Measurements from ENCODE around the gene RGP1.
A peak's percentile ranks its signal among the peaks of the same experiment; 100 is the strongest.

Gene RGP1

DNA sequence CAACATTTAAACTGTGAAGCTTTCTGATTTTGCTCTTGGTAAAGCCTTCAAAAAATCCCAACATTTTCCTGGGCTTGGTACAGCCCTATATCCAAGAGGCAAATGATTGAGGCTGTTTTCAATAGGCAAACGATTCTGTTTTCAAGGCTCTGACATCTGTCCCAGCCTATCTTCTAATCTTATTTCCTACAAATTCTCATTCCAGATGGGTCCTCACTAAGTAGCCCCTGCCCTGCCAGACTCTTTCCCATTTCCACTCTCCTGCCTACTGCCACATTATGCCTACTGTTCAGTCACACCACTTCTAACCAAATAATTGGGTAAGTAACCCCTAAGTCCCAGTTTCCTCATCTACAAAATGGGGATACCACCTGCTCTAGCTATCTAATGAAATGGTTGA, 3.5 kb upstream of the RGP1 start:
- Histone ChIP-seq H3K4me3 (ENCODE audit: severe bottlenecking) (no peak overlapping the region), H3K27ac (ENCODE audit: poor library complexity, severe bottlenecking) (no peak overlapping the region), H3K36me3 (ENCODE audit: low read depth) (peaks cover 68% of the 10 kb centered on the region), H3K27me3 (ENCODE audit: insufficient read depth, poor library complexity, severe bottlenecking) (no peaks in the 10 kb centered on the region), H3K4me1 (ENCODE audit: insufficient read depth, poor library complexity, severe bottlenecking) (peaks cover 7% of the 10 kb centered on the region), H3K9me3 (ENCODE audit: severe bottlenecking) (no peaks in the 10 kb centered on the region)
- no peak for DNase-seq (ENCODE audit: low spot score)
- ATAC-seq (ENCODE audit: low read depth) = no peak
- TF ChIP-seq, protein P1, sequence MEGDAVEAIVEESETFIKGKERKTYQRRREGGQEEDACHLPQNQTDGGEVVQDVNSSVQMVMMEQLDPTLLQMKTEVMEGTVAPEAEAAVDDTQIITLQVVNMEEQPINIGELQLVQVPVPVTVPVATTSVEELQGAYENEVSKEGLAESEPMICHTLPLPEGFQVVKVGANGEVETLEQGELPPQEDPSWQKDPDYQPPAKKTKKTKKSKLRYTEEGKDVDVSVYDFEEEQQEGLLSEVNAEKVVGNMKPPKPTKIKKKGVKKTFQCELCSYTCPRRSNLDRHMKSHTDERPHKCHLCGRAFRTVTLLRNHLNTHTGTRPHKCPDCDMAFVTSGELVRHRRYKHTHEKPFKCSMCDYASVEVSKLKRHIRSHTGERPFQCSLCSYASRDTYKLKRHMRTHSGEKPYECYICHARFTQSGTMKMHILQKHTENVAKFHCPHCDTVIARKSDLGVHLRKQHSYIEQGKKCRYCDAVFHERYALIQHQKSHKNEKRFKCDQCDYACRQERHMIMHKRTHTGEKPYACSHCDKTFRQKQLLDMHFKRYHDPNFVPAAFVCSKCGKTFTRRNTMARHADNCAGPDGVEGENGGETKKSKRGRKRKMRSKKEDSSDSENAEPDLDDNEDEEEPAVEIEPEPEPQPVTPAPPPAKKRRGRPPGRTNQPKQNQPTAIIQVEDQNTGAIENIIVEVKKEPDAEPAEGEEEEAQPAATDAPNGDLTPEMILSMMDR (IDR thresholded peaks at IDR 0.05; ENCODE audit: poor library complexity, severe bottlenecking) = no peak

DNA sequence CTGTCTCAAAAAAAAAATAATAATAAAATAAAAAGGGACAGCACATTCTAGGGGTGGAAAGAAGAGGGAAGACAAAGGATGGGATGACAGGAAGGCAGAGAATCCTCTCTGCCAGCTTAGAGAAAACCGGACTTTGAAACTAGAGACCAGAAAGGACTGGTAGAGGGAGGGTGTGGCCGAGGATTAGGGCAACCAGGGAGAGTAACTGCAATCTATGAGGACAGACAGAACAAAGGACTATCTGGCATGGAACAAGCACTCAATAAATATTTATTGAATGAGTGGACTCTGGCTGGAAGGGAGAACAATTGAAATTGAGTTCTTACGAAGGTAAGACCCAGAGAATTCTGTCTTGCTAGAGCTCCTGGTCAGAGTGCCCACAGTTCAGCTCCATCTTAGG, 2.5 kb upstream of the RGP1 start:
- Histone ChIP-seq H3K36me3 (ENCODE audit: low read depth) (peaks cover 69% of the 10 kb centered on the region), H3K9me3 (ENCODE audit: severe bottlenecking) (no peaks in the 10 kb centered on the region), H3K4me1 (ENCODE audit: insufficient read depth, poor library complexity, severe bottlenecking) (peaks cover 7% of the 10 kb centered on the region), H3K4me3 (ENCODE audit: severe bottlenecking) (peak overlapping the region; percentile 98), H3K27me3 (ENCODE audit: insufficient read depth, poor library complexity, severe bottlenecking) (no peaks in the 10 kb centered on the region), H3K27ac (ENCODE audit: poor library complexity, severe bottlenecking) (no peak overlapping the region)
- DNase-seq (ENCODE audit: low spot score) (no peak), ATAC-seq (ENCODE audit: low read depth) (peak; percentile 19; the same call in 1 of the 3 replicates)
- TF ChIP-seq, protein P1 (IDR thresholded peaks at IDR 0.05; ENCODE audit: poor library complexity, severe bottlenecking) = no peak

DNA sequence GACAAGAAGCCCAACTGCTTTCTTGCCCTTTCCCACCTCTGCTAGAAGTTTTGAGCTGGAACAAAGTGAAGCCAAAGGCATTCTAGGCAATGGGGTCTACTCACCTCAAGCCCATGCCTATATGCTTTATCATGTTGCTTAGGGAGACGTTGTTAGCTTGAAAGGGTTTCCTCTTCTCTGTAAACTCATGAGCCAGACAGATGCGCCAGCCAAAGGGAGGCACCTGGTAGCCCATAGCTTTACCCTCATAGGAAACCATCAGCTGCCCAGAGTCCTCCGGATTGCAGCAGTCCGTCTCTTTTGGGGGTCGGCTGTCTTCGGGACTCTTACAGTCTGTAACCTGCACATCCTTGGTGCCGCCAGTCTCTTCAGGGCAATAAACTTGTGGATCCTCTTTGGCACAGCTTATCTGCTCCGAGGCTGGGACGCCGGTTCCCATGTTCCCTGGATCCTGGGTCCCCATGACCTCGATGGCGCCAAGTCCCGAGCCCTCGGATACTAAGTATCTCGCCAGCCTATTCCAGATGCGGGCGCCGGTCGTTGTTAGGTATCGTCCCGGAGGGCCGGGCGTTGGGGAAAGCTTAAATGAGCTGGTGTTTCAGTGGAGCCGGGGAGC, 737 bp upstream of the RGP1 start:
- DNase-seq (ENCODE audit: low spot score) (no peak), ATAC-seq (ENCODE audit: low read depth) (peak; percentile 3; the same call in 2 of the 3 replicates)
- Histone ChIP-seq H3K27me3 (ENCODE audit: insufficient read depth, poor library complexity, severe bottlenecking) (no peaks in the 10 kb centered on the region), H3K36me3 (ENCODE audit: low read depth) (peaks cover 67% of the 10 kb centered on the region), H3K4me3 (ENCODE audit: severe bottlenecking) (peak overlapping the region; percentile 98), H3K4me1 (ENCODE audit: insufficient read depth, poor library complexity, severe bottlenecking) (peaks cover 7% of the 10 kb centered on the region), H3K9me3 (ENCODE audit: severe bottlenecking) (no peaks in the 10 kb centered on the region), H3K27ac (ENCODE audit: poor library complexity, severe bottlenecking) (peak overlapping the region; percentile 77)
- TF ChIP-seq, protein P1 (IDR thresholded peaks at IDR 0.05; ENCODE audit: poor library complexity, severe bottlenecking) = no peak

DNA sequence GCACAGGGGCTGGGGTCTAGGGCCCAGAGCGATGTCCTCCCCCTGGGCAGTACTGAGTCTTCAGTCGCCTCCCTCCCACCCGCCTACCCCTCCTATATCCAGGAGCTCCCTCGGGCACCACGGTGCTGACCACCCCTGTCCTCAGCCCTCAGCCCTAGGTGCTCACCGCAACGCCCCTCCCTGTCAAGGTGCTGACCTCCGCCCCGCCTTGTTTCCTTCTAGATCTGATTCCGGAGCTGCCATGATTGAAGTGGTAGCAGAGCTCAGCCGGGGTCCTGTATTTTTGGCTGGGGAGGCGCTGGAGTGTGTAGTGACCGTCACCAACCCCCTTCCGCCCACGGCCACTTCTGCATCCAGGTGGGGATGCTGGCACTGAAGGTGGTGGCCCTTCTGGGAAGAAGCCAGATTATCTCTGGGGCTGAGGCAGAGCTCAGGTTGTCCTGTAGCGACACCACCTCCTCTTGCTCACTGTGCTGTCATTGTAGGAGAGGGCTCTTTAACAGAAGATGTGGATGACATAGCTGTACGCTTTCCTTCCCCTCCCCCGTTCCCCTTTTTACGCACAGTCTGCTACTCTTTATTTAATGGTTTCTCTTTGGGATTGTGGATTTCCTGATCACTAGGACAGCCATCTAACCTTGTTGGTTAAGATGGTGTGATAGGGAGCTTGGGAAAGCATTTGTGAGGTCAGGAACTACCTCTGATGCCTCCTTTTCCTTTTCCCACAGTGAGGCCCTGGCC, 598 bp downstream of the RGP1 start:
- H3K36me3 ChIP-seq (ENCODE audit: low read depth) = peaks cover 58% of the 10 kb centered on the region
- peak overlapping the region; percentile 77 for H3K27ac ChIP-seq (ENCODE audit: poor library complexity, severe bottlenecking)
- no peaks in the 10 kb centered on the region for H3K9me3 ChIP-seq (ENCODE audit: severe bottlenecking)
- TF ChIP-seq, protein P1 (IDR thresholded peaks at IDR 0.05; ENCODE audit: poor library complexity, severe bottlenecking) = peak; percentile 19
- ATAC-seq (ENCODE audit: low read depth) = peak; percentile 67
- H3K27me3 ChIP-seq (ENCODE audit: insufficient read depth, poor library complexity, severe bottlenecking) = no peaks in the 10 kb centered on the region
- H3K4me3 ChIP-seq (ENCODE audit: severe bottlenecking) = peak overlapping the region; percentile 98
- H3K4me1 ChIP-seq (ENCODE audit: insufficient read depth, poor library complexity, severe bottlenecking) = peaks cover 7% of the 10 kb centered on the region
- DNase-seq (ENCODE audit: low spot score) = no peak

DNA sequence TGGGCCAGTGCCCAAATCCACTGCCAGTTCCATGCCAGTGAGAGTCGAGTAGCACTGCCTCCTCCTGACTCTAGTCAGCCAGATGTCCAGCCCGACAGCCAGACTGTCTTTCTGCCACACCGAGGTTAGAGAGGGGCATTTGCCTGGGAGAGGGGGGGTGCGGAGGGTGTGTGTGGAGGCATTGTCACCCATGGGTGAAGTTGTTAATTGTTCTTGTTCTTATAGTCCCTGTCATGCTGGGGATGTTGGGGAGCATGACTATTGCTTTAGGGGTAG, 1.1 kb downstream of the RGP1 start:
- peaks cover 53% of the 10 kb centered on the region for H3K36me3 ChIP-seq (ENCODE audit: low read depth)
- peaks cover 7% of the 10 kb centered on the region for H3K4me1 ChIP-seq (ENCODE audit: insufficient read depth, poor library complexity, severe bottlenecking)
- no peaks in the 10 kb centered on the region for H3K27me3 ChIP-seq (ENCODE audit: insufficient read depth, poor library complexity, severe bottlenecking)
- H3K27ac ChIP-seq (ENCODE audit: poor library complexity, severe bottlenecking) = peak overlapping the region; percentile 77
- H3K4me3 ChIP-seq (ENCODE audit: severe bottlenecking) = peak overlapping the region; percentile 98
- no peaks in the 10 kb centered on the region for H3K9me3 ChIP-seq (ENCODE audit: severe bottlenecking)
- ATAC-seq (ENCODE audit: low read depth) (no peak), DNase-seq (ENCODE audit: low spot score) (no peak)
- TF ChIP-seq, protein P1 (IDR thresholded peaks at IDR 0.05; ENCODE audit: poor library complexity, severe bottlenecking) = no peak
